ENCODE measurements around the gene ADAMTS17. TPM values are rescaled to one million over a fixed set of nuclear protein-coding genes. Genes with fewer than 3 reads are reported as not detected.

The ADAMTS17 gene
- polyA plus RNA-seq, 4 donors = 0.45 to 3.1 (median 1.2) TPM

DNA sequence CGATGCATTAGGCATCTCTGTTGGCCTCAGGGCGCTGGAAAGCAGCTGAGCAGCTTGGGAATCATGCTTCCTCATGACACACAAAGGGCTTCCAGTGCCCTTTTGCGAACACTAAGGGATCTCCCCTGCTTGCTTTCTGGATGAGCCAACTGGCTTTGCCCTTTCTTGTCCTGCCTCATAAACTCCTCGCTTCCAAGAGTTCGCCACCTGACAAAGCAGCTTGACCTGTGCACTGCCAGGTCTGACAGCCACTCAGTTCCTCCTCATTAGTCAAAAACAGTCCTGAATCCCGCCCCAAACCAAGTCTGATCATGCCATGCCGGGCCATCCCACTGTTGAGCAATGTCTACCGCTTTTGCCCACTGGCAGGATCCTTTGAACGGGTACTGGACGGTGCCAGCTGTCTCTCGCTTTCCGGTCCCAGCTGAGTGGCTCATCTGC lies 343.1 kb downstream of the ADAMTS17 start:
- DNase-seq (no peak), FAIRE-seq (no peak)
- Histone ChIP-seq H3K27ac (ENCODE audit: low read depth in 1 of 3, low read length in 2 of 3) (no peak overlapping the region), H3K4me3 (ENCODE audit: low read depth in 1 of 3, low read length in 3 of 3) (no peak overlapping the region), H3K9me3 (ENCODE audit: control insufficient read depth in 2 of 2, insufficient read depth in 1 of 2, low read depth in 1 of 2, low read length in 1 of 2) (no peaks in the 10 kb centered on the region), H3K4me1 (ENCODE audit: control insufficient read depth in 3 of 3, insufficient read depth in 2 of 3, low read depth in 1 of 3, low read length in 2 of 3) (no peaks in the 10 kb centered on the region), H3K36me3 (ENCODE audit: control insufficient read depth in 3 of 3, insufficient read depth in 2 of 3, low read depth in 1 of 3, low read length in 3 of 3) (no peaks in the 10 kb centered on the region), H3K27me3 (ENCODE audit: control insufficient read depth in 3 of 3, insufficient read depth in 3 of 3, low read length in 3 of 3) (no peaks in the 10 kb centered on the region)
- WGBS, 3 donors = 87 to 93% (median 90%) methylated on average over 12 of the region's 12 CpGs

DNA sequence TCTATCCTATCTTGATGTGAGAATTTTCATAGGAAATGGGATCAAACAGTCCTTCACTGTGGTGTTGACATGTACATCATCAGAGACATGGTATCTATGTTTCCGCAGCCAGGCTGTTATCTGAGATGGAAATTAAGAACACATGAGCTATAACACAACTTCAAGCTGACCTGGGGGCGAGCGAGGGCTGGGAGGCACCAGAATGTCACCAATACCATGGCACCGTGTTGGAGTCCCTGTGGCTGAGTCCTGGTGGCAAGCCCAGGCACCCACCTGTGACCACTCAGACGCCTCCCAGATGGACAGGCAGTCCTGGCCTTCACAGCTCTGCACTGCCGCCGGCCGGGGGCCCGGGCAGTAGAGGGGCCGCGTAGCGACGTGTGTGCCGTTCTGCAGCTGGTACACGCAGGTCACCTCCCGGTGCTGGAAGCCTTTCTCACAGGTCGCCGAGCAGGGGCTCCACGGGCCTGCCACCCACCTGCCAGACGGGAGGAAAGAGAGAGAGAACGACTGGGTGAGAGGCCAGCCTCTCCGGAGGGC lies 344.6 kb downstream of the ADAMTS17 start:
- Histone ChIP-seq H3K36me3 (ENCODE audit: control insufficient read depth in 3 of 3, insufficient read depth in 2 of 3, low read depth in 1 of 3, low read length in 3 of 3) (peaks cover 0 to 3% (median 0%) of the 10 kb centered on the region in 3 donors), H3K9me3 (ENCODE audit: control insufficient read depth in 2 of 2, insufficient read depth in 1 of 2, low read depth in 1 of 2, low read length in 1 of 2) (no peaks in the 10 kb centered on the region), H3K27me3 (ENCODE audit: control insufficient read depth in 3 of 3, insufficient read depth in 3 of 3, low read length in 3 of 3) (no peaks in the 10 kb centered on the region), H3K4me1 (ENCODE audit: control insufficient read depth in 3 of 3, insufficient read depth in 2 of 3, low read depth in 1 of 3, low read length in 2 of 3) (no peaks in the 10 kb centered on the region), H3K27ac (ENCODE audit: low read depth in 1 of 3, low read length in 2 of 3) (no peak overlapping the region), H3K4me3 (ENCODE audit: low read depth in 1 of 3, low read length in 3 of 3) (no peak overlapping the region)
- WGBS, 3 donors = 89 to 93% (median 93%) methylated on average over 21 to 22 of the region's 22 CpGs
- FAIRE-seq (no peak), DNase-seq (no peak)

DNA sequence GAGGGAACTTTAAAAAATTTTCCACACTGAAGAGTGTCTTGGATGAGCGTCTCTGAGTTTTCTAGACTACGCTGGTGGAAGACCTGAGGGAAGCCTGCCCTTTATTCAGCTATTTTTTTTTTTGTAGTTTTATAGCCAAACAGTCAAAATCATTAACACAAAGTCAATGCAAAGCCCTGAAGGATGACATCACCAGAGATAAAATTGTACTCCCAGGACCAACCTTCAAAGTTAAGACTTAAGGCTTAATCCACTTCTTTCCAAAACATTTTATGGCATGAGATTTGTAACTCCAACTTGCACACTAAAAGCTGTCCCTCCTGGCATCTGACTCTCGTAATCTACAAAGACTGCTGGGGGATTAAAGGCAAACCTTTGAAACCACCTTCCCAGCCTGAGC lies 345.1 kb downstream of the ADAMTS17 start:
- WGBS, 3 donors = 90 to 93% (median 91%) methylated on average over 3 of the region's 3 CpGs
- no peaks in the 10 kb centered on the region for H3K9me3 ChIP-seq (ENCODE audit: control insufficient read depth in 2 of 2, insufficient read depth in 1 of 2, low read depth in 1 of 2, low read length in 1 of 2)
- no peak overlapping the region for H3K4me3 ChIP-seq (ENCODE audit: low read depth in 1 of 3, low read length in 3 of 3)
- DNase-seq (no peak), FAIRE-seq (no peak)
- no peak overlapping the region for H3K27ac ChIP-seq (ENCODE audit: low read depth in 1 of 3, low read length in 2 of 3)
- no peaks in the 10 kb centered on the region for H3K27me3 ChIP-seq (ENCODE audit: control insufficient read depth in 3 of 3, insufficient read depth in 3 of 3, low read length in 3 of 3)
- H3K36me3 ChIP-seq (ENCODE audit: control insufficient read depth in 3 of 3, insufficient read depth in 2 of 3, low read depth in 1 of 3, low read length in 3 of 3) = peaks cover 0 to 3% (median 0%) of the 10 kb centered on the region in 3 donors
- no peaks in the 10 kb centered on the region for H3K4me1 ChIP-seq (ENCODE audit: control insufficient read depth in 3 of 3, insufficient read depth in 2 of 3, low read depth in 1 of 3, low read length in 2 of 3)

DNA sequence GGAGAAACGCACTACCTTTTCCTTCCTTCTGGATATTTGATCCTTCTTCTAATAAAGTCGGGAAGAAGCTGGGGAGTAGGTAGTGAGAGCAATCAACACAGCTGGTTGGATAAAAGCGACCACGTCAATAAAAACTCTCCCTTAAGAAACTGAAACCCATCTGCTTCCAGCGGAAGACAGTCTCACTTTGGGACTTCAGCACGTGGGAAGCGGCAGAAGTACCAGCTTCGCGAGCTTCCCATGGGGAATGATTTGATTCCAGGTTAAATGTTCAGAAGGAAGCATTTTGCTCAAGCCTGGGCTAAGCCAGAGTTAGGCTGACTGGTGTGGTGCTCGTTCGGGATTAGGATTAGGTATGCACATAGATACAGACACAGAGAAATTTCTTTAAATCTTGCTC lies 346.2 kb downstream of the ADAMTS17 start:
- FAIRE-seq (no peak), DNase-seq (no peak)
- 73 to 84% (median 81%) methylated on average over 11 of the region's 11 CpGs for WGBS, 3 donors
- H3K27me3 ChIP-seq (ENCODE audit: control insufficient read depth in 3 of 3, insufficient read depth in 3 of 3, low read length in 3 of 3) = no peaks in the 10 kb centered on the region
- H3K4me3 ChIP-seq (ENCODE audit: low read depth in 1 of 3, low read length in 3 of 3) = no peak overlapping the region
- H3K4me1 ChIP-seq (ENCODE audit: control insufficient read depth in 3 of 3, insufficient read depth in 2 of 3, low read depth in 1 of 3, low read length in 2 of 3) = no peaks in the 10 kb centered on the region
- H3K27ac ChIP-seq (ENCODE audit: low read depth in 1 of 3, low read length in 2 of 3) = no peak overlapping the region
- peaks cover 0 to 3% (median 0%) of the 10 kb centered on the region in 3 donors for H3K36me3 ChIP-seq (ENCODE audit: control insufficient read depth in 3 of 3, insufficient read depth in 2 of 3, low read depth in 1 of 3, low read length in 3 of 3)
- no peaks in the 10 kb centered on the region for H3K9me3 ChIP-seq (ENCODE audit: control insufficient read depth in 2 of 2, insufficient read depth in 1 of 2, low read depth in 1 of 2, low read length in 1 of 2)

DNA sequence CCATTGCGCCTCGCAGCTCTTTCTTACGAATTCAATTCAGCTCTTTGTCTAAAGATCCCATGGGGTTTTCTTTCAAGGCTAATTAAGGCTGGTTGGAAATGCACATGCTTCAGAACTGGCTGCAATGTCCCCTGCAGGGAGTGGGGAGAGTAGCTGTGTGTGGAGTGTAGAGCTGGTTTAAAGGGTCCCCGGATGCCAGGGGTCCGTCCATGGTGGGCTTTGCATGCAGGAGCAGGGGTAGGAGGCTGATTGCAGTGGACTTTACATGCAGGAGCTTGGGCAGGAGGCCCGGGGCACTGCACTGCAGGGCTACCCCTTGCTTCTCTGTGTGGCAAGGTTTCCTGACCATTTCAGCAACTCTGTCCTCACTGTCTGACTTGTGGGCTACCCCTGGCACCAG lies 346.9 kb downstream of the ADAMTS17 start:
- Histone ChIP-seq H3K27me3 (ENCODE audit: control insufficient read depth in 3 of 3, insufficient read depth in 3 of 3, low read length in 3 of 3) (no peaks in the 10 kb centered on the region), H3K4me1 (ENCODE audit: control insufficient read depth in 3 of 3, insufficient read depth in 2 of 3, low read depth in 1 of 3, low read length in 2 of 3) (no peaks in the 10 kb centered on the region), H3K9me3 (ENCODE audit: control insufficient read depth in 2 of 2, insufficient read depth in 1 of 2, low read depth in 1 of 2, low read length in 1 of 2) (no peaks in the 10 kb centered on the region), H3K36me3 (ENCODE audit: control insufficient read depth in 3 of 3, insufficient read depth in 2 of 3, low read depth in 1 of 3, low read length in 3 of 3) (peaks cover 0 to 3% (median 0%) of the 10 kb centered on the region in 3 donors), H3K27ac (ENCODE audit: low read depth in 1 of 3, low read length in 2 of 3) (no peak overlapping the region), H3K4me3 (ENCODE audit: low read depth in 1 of 3, low read length in 3 of 3) (no peak overlapping the region)
- DNase-seq (no peak), FAIRE-seq (no peak)
- WGBS, 3 donors = 71 to 89% (median 87%) methylated on average over 6 of the region's 6 CpGs

DNA sequence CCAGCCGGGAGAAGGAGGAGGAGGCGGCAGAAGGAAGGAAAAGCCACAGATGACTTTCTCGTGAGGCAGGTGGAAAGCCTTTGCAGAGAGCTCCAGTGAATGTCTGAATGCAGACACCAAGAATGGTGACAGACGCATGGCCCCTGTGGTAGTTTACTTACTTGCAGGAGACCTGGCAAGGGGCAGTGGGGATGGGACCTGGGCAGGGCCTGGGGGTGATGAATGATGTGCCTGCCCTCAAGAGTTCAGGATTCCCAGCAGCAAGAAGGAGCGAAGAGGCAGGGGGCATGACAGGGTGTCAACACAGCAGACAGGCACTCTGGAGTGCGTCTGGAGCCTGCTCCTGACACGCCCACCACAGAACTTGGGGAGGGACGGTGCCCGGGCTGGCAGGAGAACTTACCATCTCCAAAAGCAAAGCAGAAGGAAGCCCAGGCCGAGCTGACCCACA lies 348.1 kb downstream of the ADAMTS17 start:
- FAIRE-seq (no peak), DNase-seq (no peak)
- H3K4me3 ChIP-seq (ENCODE audit: low read depth in 1 of 3, low read length in 3 of 3) = no peak overlapping the region
- H3K27ac ChIP-seq (ENCODE audit: low read depth in 1 of 3, low read length in 2 of 3) = no peak overlapping the region
- WGBS, 3 donors = 81 to 93% (median 89%) methylated on average over 10 of the region's 10 CpGs
- peaks cover 0 to 3% (median 0%) of the 10 kb centered on the region in 3 donors for H3K36me3 ChIP-seq (ENCODE audit: control insufficient read depth in 3 of 3, insufficient read depth in 2 of 3, low read depth in 1 of 3, low read length in 3 of 3)
- H3K9me3 ChIP-seq (ENCODE audit: control insufficient read depth in 2 of 2, insufficient read depth in 1 of 2, low read depth in 1 of 2, low read length in 1 of 2) = no peaks in the 10 kb centered on the region
- no peaks in the 10 kb centered on the region for H3K27me3 ChIP-seq (ENCODE audit: control insufficient read depth in 3 of 3, insufficient read depth in 3 of 3, low read length in 3 of 3)
- no peaks in the 10 kb centered on the region for H3K4me1 ChIP-seq (ENCODE audit: control insufficient read depth in 3 of 3, insufficient read depth in 2 of 3, low read depth in 1 of 3, low read length in 2 of 3)

DNA sequence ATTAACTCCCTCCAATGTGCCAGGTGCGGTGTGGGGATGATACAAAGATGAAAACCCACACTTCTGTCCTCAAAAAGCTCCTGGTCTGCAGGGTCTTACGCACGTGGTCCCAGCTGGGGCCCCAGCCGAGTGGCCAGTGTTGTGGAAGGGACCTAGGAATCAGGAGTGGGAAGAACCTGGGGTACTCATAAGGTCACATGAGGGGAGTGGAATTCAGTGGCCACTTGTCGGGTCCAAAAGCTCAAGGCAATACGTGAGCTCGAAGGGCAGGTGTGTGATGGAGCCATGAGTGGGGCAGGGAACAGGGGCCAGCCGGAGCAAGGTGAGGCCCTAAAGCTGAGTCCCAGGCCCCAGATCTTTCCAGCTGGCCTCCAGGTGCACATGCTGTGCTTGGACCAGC lies 348.5 kb downstream of the ADAMTS17 start:
- WGBS, 3 donors = 90 to 95% (median 92%) methylated on average over 8 of the region's 8 CpGs
- Histone ChIP-seq H3K9me3 (ENCODE audit: control insufficient read depth in 2 of 2, insufficient read depth in 1 of 2, low read depth in 1 of 2, low read length in 1 of 2) (peaks cover 0 to 3% of the 10 kb centered on the region in 2 donors), H3K27ac (ENCODE audit: low read depth in 1 of 3, low read length in 2 of 3) (no peak overlapping the region), H3K4me1 (ENCODE audit: control insufficient read depth in 3 of 3, insufficient read depth in 2 of 3, low read depth in 1 of 3, low read length in 2 of 3) (no peaks in the 10 kb centered on the region), H3K27me3 (ENCODE audit: control insufficient read depth in 3 of 3, insufficient read depth in 3 of 3, low read length in 3 of 3) (no peaks in the 10 kb centered on the region), H3K4me3 (ENCODE audit: low read depth in 1 of 3, low read length in 3 of 3) (no peak overlapping the region), H3K36me3 (ENCODE audit: control insufficient read depth in 3 of 3, insufficient read depth in 2 of 3, low read depth in 1 of 3, low read length in 3 of 3) (peaks cover 0 to 3% (median 0%) of the 10 kb centered on the region in 3 donors)
- FAIRE-seq (no peak), DNase-seq (no peak)

DNA sequence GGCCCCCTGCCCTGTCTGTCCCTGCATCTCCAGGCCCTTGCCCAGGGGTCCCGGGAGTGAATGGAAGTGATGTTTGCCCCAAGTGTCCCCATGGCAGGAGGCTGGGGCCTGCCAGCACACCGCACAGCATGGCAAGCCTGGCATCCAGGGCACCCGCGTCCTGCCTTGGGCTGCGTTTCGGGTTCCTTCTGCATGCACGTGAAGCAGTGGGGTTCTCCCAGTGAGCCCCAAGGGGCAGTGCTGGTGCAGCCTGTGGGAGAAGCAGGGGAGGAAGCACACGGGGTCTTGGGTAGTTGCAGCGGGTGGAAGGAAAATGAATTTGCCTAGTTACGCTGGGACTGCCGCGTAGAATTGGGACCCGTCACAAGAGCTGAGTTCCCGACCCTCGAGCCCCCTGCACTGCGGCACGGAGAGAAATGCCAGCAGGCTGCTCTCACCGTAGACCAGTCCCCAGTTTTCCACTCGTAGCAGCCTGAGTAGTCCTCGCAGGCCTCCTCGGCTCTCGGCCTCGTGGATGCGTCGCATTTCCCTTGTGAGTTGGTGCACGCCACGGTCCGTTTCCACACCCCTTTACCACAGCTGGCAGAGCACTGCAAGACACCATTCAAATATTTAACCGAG lies 349.1 kb downstream of the ADAMTS17 start:
- 92 to 96% (median 93%) methylated on average over 29 of the region's 29 CpGs for WGBS, 3 donors

More for the DNA sequence above, 349.1 kb downstream of the ADAMTS17 start:
- H3K4me3 ChIP-seq (ENCODE audit: low read depth in 1 of 3, low read length in 3 of 3) = no peak overlapping the region
- FAIRE-seq = no peak
- H3K27ac ChIP-seq (ENCODE audit: low read depth in 1 of 3, low read length in 2 of 3) = no peak overlapping the region
- peaks cover 0 to 3% of the 10 kb centered on the region in 2 donors for H3K9me3 ChIP-seq (ENCODE audit: control insufficient read depth in 2 of 2, insufficient read depth in 1 of 2, low read depth in 1 of 2, low read length in 1 of 2)
- H3K36me3 ChIP-seq (ENCODE audit: control insufficient read depth in 3 of 3, insufficient read depth in 2 of 3, low read depth in 1 of 3, low read length in 3 of 3) = peaks cover 0 to 3% (median 0%) of the 10 kb centered on the region in 3 donors
- H3K27me3 ChIP-seq (ENCODE audit: control insufficient read depth in 3 of 3, insufficient read depth in 3 of 3, low read length in 3 of 3) = no peaks in the 10 kb centered on the region
- DNase-seq = no peak
- no peaks in the 10 kb centered on the region for H3K4me1 ChIP-seq (ENCODE audit: control insufficient read depth in 3 of 3, insufficient read depth in 2 of 3, low read depth in 1 of 3, low read length in 2 of 3)
